BLaER1 (cell line): ENCODE measurements around the gene STMND1.
"Not testable (repeated sequence)": the region's sequence is repeated elsewhere in the genome, so short reads cannot be mapped to it uniquely, and the experiment has no call there.

Experiments
- H3K27ac ChIP-seq: shearing (Covaris generic); formaldehyde crosslinking; 2 replicates; pipeline ENCODE4 v1.8.1; 2022
- H3K27me3 ChIP-seq: shearing (Covaris generic); formaldehyde crosslinking; 2 replicates; pipeline ENCODE4 v1.8.1; 2022
- H3K36me3 ChIP-seq: shearing (Covaris generic); formaldehyde crosslinking; 2 replicates; pipeline ENCODE4 v1.8.1; 2022
- H3K4me1 ChIP-seq: shearing (Covaris generic); formaldehyde crosslinking; 2 replicates; pipeline ENCODE4 v1.8.1; 2022
- H3K4me2 ChIP-seq: shearing (Covaris generic); formaldehyde crosslinking; 2 replicates; pipeline ENCODE4 v1.8.1; 2022
- H3K4me3 ChIP-seq: shearing (Covaris generic); formaldehyde crosslinking; 2 replicates; pipeline ENCODE4 v1.8.1; 2022
- H3K9ac ChIP-seq: shearing (Covaris generic); formaldehyde crosslinking; 2 replicates; pipeline ENCODE4 v1.8.1; 2022
- H3K9me3 ChIP-seq: shearing (Covaris generic); formaldehyde crosslinking; 2 replicates; pipeline ENCODE4 v1.8.1; 2022
- H4K20me1 ChIP-seq: shearing (Covaris generic); formaldehyde crosslinking; 2 replicates; pipeline ENCODE4 v1.8.1; 2022
- Cebpa-rat ChIP-seq: shearing (Covaris generic); IDR thresholded peaks from 2 replicates; pipeline ENCODE4 v1.8.1; 2022

Gene STMND1

GRCh38 chr6:17101422-17102257 is at the start of gene STMND1:
STMND1 (plus strand) TSS chr6:17102050; CDS start chr6:17102258, 208 bp downstream.
- no peaks in the 10 kb centered on the region for H3K27me3 ChIP-seq
- H3K9me3 ChIP-seq, result no peaks in the 10 kb centered on the region; the same call in 1 of the 2 replicates
- no peak within 1 kb of the TSS for H3K4me3 ChIP-seq
- no peak for TF ChIP-seq Cebpa-rat
- H3K9ac ChIP-seq, result no peak within 1 kb of the TSS
- H3K27ac ChIP-seq, result no peak within 1 kb of the TSS
- no peak within 1 kb of the TSS for H3K4me2 ChIP-seq
- no peaks in the 10 kb centered on the region for H4K20me1 ChIP-seq
- no peaks in the 10 kb centered on the region for H3K36me3 ChIP-seq
- H3K4me1 ChIP-seq, result no peaks in the 10 kb centered on the region

GRCh38 chr6:17054647-17055046 is 47.2 kb upstream of the STMND1 start:
- no peak overlapping the region for H3K27ac ChIP-seq

DNA sequence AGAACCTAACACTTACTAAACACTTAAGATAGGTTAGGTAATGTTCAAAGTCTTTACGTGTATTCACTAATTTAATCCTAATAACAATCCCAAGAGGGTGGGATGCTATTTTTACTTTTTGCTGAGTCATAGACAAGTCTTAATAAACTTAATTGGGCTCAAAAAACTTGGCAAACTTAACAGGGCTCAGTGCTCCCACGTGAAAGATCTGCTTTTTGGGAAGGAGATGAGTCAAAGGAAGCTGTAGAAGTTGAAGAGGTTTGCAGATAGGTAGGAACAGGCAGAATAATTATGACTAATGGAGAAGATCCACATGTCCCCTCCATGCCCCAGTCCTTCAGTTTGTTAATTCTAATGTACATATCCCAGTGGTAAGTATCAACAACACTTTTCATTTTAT is 44.5 kb upstream of the STMND1 start:
- Histone ChIP-seq H3K4me2 (no peak overlapping the region), H3K27me3 (no peaks in the 10 kb centered on the region), H4K20me1 (no peaks in the 10 kb centered on the region), H3K4me1 (no peaks in the 10 kb centered on the region), H3K9ac (no peak overlapping the region), H3K36me3 (no peaks in the 10 kb centered on the region), H3K4me3 (no peak overlapping the region), H3K9me3 (no peaks in the 10 kb centered on the region), H3K27ac (no peak overlapping the region)
- no peak for TF ChIP-seq Cebpa-rat

More at GRCh38 chr6:17054647-17055046, 47.2 kb upstream of the STMND1 start:
- Histone ChIP-seq H3K9me3 (no peaks in the 10 kb centered on the region), H3K4me2 (no peak overlapping the region), H3K4me3 (no peak overlapping the region), H3K9ac (no peak overlapping the region), H3K4me1 (no peaks in the 10 kb centered on the region), H4K20me1 (no peaks in the 10 kb centered on the region), H3K36me3 (no peaks in the 10 kb centered on the region), H3K27me3 (no peaks in the 10 kb centered on the region)
- no peak for TF ChIP-seq Cebpa-rat

DNA sequence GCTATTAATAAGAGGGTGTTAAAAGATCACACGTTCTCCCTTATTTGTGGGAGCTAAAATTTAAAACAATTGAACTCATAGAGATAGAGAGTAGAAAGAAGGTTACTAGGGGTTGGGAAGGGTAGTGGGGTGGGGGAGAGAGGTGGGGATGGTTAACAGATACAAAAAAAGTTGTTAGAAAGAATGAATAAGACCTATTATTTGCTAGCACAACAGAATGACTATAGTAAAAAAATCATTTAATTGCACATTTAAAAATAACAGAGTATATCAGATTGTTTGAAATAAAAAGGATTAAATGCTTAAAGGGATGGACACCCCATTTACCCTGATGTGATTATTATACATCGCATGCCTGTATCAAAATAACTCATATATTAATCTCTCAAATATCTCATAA is 43.3 kb upstream of the STMND1 start:
- Histone ChIP-seq H3K4me1 (no peaks in the 10 kb centered on the region), H3K9me3 (no peaks in the 10 kb centered on the region)

GRCh38 chr6:17059022-17059421 is 42.8 kb upstream of the STMND1 start:
- Histone ChIP-seq H3K4me3 (no peak overlapping the region), H3K27me3 (no peaks in the 10 kb centered on the region), H3K4me2 (no peak overlapping the region), H3K9me3 (no peaks in the 10 kb centered on the region), H3K4me1 (no peaks in the 10 kb centered on the region), H3K27ac (no peak overlapping the region), H4K20me1 (no peaks in the 10 kb centered on the region), H3K36me3 (no peaks in the 10 kb centered on the region), H3K9ac (no peak overlapping the region)
- no peak for TF ChIP-seq Cebpa-rat

More for the DNA sequence above, 43.3 kb upstream of the STMND1 start:
- TF ChIP-seq Cebpa-rat, result no peak
- no peak overlapping the region for H3K9ac ChIP-seq
- no peaks in the 10 kb centered on the region for H3K27me3 ChIP-seq
- H3K4me3 ChIP-seq, result no peak overlapping the region
- no peaks in the 10 kb centered on the region for H3K36me3 ChIP-seq
- no peak overlapping the region for H3K27ac ChIP-seq
- H3K4me2 ChIP-seq, result no peak overlapping the region
- H4K20me1 ChIP-seq, result no peaks in the 10 kb centered on the region

DNA sequence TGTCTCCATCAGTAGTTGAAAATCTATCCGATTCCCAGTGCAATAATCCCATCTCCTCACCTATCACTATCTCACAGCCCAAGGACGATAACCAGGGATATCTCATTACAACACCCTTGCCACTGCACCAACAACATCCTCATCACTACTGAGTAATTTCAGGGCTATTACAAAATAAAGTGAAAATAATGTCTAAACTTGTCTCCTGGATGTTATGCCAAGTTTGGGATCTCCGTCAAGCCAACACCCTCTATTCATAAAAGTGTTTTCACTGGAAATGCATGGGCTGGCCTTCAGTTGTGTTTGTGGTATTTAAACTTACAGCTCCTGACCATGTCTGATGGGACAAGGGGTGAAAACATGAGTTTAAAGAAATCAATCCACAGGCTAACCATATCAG is 42.0 kb upstream of the STMND1 start:
- Histone ChIP-seq H3K4me2 (no peak overlapping the region), H3K27ac (no peak overlapping the region), H3K4me1 (no peaks in the 10 kb centered on the region), H3K36me3 (no peaks in the 10 kb centered on the region), H3K27me3 (no peaks in the 10 kb centered on the region), H3K9ac (no peak overlapping the region), H3K4me3 (no peak overlapping the region), H4K20me1 (no peaks in the 10 kb centered on the region), H3K9me3 (no peaks in the 10 kb centered on the region)
- TF ChIP-seq Cebpa-rat, result no peak

- H3K4me2 ChIP-seq, result no peak overlapping the region
- TF ChIP-seq Cebpa-rat, result no peak
- no peak overlapping the region for H3K27ac ChIP-seq
- H4K20me1 ChIP-seq, result no peaks in the 10 kb centered on the region
- no peaks in the 10 kb centered on the region for H3K27me3 ChIP-seq
- H3K9me3 ChIP-seq, result no peaks in the 10 kb centered on the region
- H3K4me1 ChIP-seq, result no peaks in the 10 kb centered on the region
- H3K4me3 ChIP-seq, result no peak overlapping the region
- no peak overlapping the region for H3K9ac ChIP-seq
- no peaks in the 10 kb centered on the region for H3K36me3 ChIP-seq
Observed at GRCh38 chr6:17061097-17061496, 40.8 kb upstream of the STMND1 start.

- Histone ChIP-seq H3K4me2 (no peak overlapping the region), H3K9ac (no peak overlapping the region), H3K4me3 (no peak overlapping the region), H4K20me1 (no peaks in the 10 kb centered on the region), H3K4me1 (no peaks in the 10 kb centered on the region), H3K27me3 (no peaks in the 10 kb centered on the region), H3K27ac (no peak overlapping the region), H3K9me3 (no peaks in the 10 kb centered on the region), H3K36me3 (no peaks in the 10 kb centered on the region)
- TF ChIP-seq Cebpa-rat, result no peak
Observed at GRCh38 chr6:17062871-17063440, 38.9 kb upstream of the STMND1 start.

DNA sequence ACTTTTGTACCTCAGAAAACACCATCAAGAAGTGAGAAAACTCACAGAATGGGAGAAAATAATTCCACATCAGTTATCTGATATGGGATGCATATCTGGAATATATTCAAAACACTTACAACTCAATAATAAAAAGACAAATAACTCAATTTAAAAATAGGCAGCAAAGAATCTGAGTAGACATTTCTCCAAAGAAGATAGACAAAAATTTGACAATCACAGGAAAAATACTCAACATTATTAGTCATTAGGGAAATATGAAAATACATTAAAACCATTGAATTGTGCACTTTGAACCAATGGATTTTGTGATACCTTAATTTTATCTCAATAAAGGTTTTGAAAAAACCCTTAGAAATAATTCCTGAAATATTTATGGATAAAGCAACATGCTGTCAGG is 36.9 kb upstream of the STMND1 start:
- no peaks in the 10 kb centered on the region for H3K4me1 ChIP-seq
- no peak for TF ChIP-seq Cebpa-rat
- H3K4me2 ChIP-seq, result no peak overlapping the region

GRCh38 chr6:17066610-17067009 is 35.2 kb upstream of the STMND1 start:
- TF ChIP-seq Cebpa-rat, result no peak
- no peaks in the 10 kb centered on the region for H3K36me3 ChIP-seq
- no peak overlapping the region for H3K4me3 ChIP-seq
- no peak overlapping the region for H3K27ac ChIP-seq
- no peak overlapping the region for H3K4me2 ChIP-seq
- H3K4me1 ChIP-seq, result no peaks in the 10 kb centered on the region
- no peaks in the 10 kb centered on the region for H3K27me3 ChIP-seq
- H3K9ac ChIP-seq, result no peak overlapping the region
- H4K20me1 ChIP-seq, result no peaks in the 10 kb centered on the region
- H3K9me3 ChIP-seq, result peaks cover 24% of the 10 kb centered on the region

More for the DNA sequence above, 36.9 kb upstream of the STMND1 start:
- Histone ChIP-seq H3K36me3 (no peaks in the 10 kb centered on the region), H3K27me3 (no peaks in the 10 kb centered on the region), H3K27ac (no peak overlapping the region), H3K9ac (no peak overlapping the region), H4K20me1 (no peaks in the 10 kb centered on the region), H3K4me3 (no peak overlapping the region), H3K9me3 (peaks cover 17% of the 10 kb centered on the region)

- H3K4me1 ChIP-seq, H3K9ac ChIP-seq, H3K27ac ChIP-seq, H3K4me2 ChIP-seq, H4K20me1 ChIP-seq, H3K4me3 ChIP-seq, H3K36me3 ChIP-seq, H3K27me3 ChIP-seq: not testable (repeated sequence)
- peaks cover 24% of the 10 kb centered on the region for H3K9me3 ChIP-seq
Observed at GRCh38 chr6:17068972-17069371, 32.9 kb upstream of the STMND1 start.

DNA sequence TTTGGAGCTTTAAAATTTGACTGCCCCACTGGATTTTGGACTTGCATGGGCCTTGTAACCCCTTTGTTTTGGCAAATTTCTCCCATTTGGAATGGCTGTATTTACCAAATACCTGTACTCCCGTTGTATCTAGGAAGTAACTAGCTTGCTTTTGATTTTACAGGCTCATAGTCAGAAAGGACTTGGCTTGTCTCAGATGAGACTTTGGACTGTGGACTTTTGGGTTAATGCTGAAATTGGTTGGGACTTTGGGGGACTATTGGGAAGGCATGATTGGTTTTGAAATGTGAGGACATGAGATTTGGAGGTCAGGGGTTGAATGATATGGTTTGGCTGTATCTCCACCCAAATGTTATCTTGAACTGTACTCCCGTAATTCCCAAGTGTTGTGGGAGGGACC is 31.4 kb upstream of the STMND1 start:
- not testable (repeated sequence) for H3K4me3 ChIP-seq, H3K9ac ChIP-seq, H3K36me3 ChIP-seq, H3K27ac ChIP-seq, H3K4me2 ChIP-seq, H3K4me1 ChIP-seq, H3K27me3 ChIP-seq, H4K20me1 ChIP-seq
- H3K9me3 ChIP-seq, result peaks cover 24% of the 10 kb centered on the region

- H3K9me3 ChIP-seq, result peaks cover 27% of the 10 kb centered on the region
- H3K27me3 ChIP-seq, H4K20me1 ChIP-seq, H3K27ac ChIP-seq, H3K4me1 ChIP-seq, H3K9ac ChIP-seq, H3K4me3 ChIP-seq, H3K4me2 ChIP-seq, H3K36me3 ChIP-seq: not testable (repeated sequence)
Observed at GRCh38 chr6:17073596-17073995, 28.3 kb upstream of the STMND1 start.
